ENCODE measurements around the gene BOLA3.
A peak's percentile ranks its signal among the peaks of the same experiment; 100 is the strongest.
"Not testable (repeated sequence)": the region's sequence is repeated elsewhere in the genome, so short reads cannot be mapped to it uniquely, and the experiment has no call there.

The BOLA3 gene

GRCh38 chr2:74149247-74149525, 1.5 kb upstream of the BOLA3 start:
- DNase-seq (ENCODE audit: low read depth in 2 of 2), result no peak

GRCh38 chr2:74148457-74149246, 940 bp upstream of the BOLA3 start:
- DNase-seq (ENCODE audit: low read depth in 2 of 2), result no peak

GRCh38 chr2:74146929-74147726, 584 bp downstream of the BOLA3 start:
- DNase-seq (ENCODE audit: low read depth in 2 of 2), result peak in 1 of 2 donors; percentile 2

GRCh38 chr2:74142340-74142739, 5.4 kb downstream of the BOLA3 start:
- DNase-seq (ENCODE audit: low read depth in 2 of 2), result no peak

GRCh38 chr2:74138600-74139323, 8.9 kb downstream of the BOLA3 start:
- DNase-seq (ENCODE audit: low read depth in 2 of 2), result no peak

- no peak for DNase-seq (ENCODE audit: low read depth in 2 of 2)
Observed at GRCh38 chr2:74137651-74138599, 9.8 kb downstream of the BOLA3 start.

- no peak for DNase-seq (ENCODE audit: low read depth in 2 of 2)
Observed at GRCh38 chr2:74131901-74132300, 15.8 kb downstream of the BOLA3 start.

- DNase-seq (ENCODE audit: low read depth in 2 of 2), result no peak
Observed at GRCh38 chr2:74130211-74130995, 17.3 kb downstream of the BOLA3 start.

GRCh38 chr2:74128206-74128605, 19.5 kb downstream of the BOLA3 start:
- no peak for DNase-seq (ENCODE audit: low read depth in 2 of 2)

- DNase-seq (ENCODE audit: low read depth in 2 of 2), result not testable (repeated sequence)
Observed at GRCh38 chr2:74123955-74124354, 23.8 kb downstream of the BOLA3 start.

GRCh38 chr2:74121846-74122245, 25.9 kb downstream of the BOLA3 start:
- not testable (repeated sequence) for DNase-seq (ENCODE audit: low read depth in 2 of 2)

GRCh38 chr2:74119912-74120825, 27.5 kb downstream of the BOLA3 start:
- peak; percentile 59 to 79 for DNase-seq (ENCODE audit: low read depth in 2 of 2)

- DNase-seq (ENCODE audit: low read depth in 2 of 2), result no peak
Observed at GRCh38 chr2:74119339-74119738, 28.4 kb downstream of the BOLA3 start.

GRCh38 chr2:74111380-74111779, 36.3 kb downstream of the BOLA3 start:
- no peak for DNase-seq (ENCODE audit: low read depth in 2 of 2)

- DNase-seq (ENCODE audit: low read depth in 2 of 2), result no peak
Observed at GRCh38 chr2:74110537-74110936, 37.2 kb downstream of the BOLA3 start.

- no peak for DNase-seq (ENCODE audit: low read depth in 2 of 2)
Observed at GRCh38 chr2:74109551-74109950, 38.2 kb downstream of the BOLA3 start.

- no peak for DNase-seq (ENCODE audit: low read depth in 2 of 2)
Observed at GRCh38 chr2:74107071-74107470, 40.6 kb downstream of the BOLA3 start.

- no peak for DNase-seq (ENCODE audit: low read depth in 2 of 2)
Observed at GRCh38 chr2:74105413-74105812, 42.3 kb downstream of the BOLA3 start.

- DNase-seq (ENCODE audit: low read depth in 2 of 2), result no peak
Observed at GRCh38 chr2:74104839-74105238, 42.9 kb downstream of the BOLA3 start.

GRCh38 chr2:74103763-74104162, 43.9 kb downstream of the BOLA3 start:
- no peak for DNase-seq (ENCODE audit: low read depth in 2 of 2)

All from stimulated activated CD8-positive, alpha-beta memory T cell treated with anti-CD3 and anti-CD28 coated beads, Interleukin-7, amount 100 ng/mL, for 4 hours (primary cell).